Measurements from ENCODE around the gene ZNF679.
"Not testable (repeated sequence)": the region's sequence is repeated elsewhere in the genome, so short reads cannot be mapped to it uniquely, and the experiment has no call there.

ZNF679 gene

DNA sequence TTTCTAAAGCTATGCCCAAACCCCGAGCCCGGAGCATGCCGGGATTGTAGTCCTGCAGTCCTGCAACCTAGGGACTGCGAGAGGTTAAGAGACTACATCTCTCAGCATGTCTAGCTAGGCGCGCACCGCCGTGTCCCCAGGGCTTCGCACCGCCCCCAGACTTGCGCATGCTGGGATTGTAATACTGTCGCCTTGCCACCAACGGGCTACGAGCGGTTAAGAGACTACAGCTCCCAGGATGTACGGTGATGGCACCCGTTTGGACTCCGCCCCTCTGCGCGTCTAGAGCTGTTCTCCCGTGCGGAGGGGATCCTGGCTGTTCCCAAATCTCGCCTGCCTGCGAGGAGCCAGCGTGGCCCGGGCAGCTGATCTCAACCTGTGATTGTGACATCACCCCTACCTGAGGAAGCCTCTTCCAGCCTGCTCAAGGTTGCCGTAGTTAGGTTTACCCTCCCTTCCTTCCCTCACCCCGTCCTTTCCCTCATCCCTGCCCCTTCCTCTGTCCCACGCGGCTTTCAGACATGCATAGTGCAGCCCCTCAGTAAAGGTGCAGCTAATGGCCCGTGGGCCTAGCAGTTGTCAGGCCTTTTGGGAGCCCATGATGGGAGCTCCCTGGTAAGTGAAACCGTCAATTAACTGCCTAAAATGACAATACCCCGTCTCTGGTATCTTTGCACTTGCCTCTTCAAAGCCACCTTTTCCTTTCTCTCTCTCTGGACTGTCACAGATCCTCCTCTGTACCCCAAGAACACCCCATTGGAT is 79.2 kb downstream of the ZNF679 start:
- Histone ChIP-seq H3K27ac (peak overlapping the region in 20 of 21 experiments; percentile 50 to 91 (median 80)), H3K4me3 (peak overlapping the region; percentile 40 to 60 (median 52))

DNA sequence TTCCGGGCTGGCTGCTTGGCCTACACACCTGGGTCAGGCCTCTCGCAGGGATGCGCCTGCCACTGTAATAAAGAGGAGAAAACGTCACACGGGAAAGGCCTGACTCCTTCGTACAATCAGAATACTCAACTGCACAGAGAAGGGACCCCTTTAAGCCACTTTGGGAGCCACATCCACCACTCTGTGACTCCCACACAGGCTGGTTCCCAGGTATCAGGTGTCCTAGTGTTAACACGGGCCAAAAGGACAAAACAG is 79.7 kb downstream of the ZNF679 start:
- Histone ChIP-seq H3K27ac (peak overlapping the region in 18 of 21 experiments; percentile 59 to 91 (median 82)), H3K4me3 (peak overlapping the region in 5 of 7 experiments; percentile 40 to 60 (median 52))

DNA sequence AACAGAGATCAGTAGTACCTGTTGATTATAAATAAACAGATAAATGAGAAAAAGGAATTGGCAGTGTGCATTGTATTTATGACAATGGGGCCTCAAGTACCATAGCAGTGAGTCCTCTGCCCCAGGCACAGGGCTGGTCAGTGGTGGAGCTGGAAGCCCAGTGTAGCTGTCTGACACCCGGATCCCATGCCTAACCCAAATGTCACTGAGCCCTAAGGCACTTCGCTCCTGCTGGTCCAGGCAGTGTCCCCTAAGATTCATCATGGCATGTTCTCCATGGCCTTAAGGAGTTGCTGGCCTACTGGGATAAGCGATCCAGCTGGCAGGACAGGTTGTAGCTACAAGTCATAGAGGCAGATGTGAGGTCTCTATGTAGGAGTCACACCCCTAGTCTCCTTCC is 82.2 kb downstream of the ZNF679 start:
- H3K4me3 ChIP-seq, result no peak overlapping the region
- no peak overlapping the region for H3K27ac ChIP-seq

DNA sequence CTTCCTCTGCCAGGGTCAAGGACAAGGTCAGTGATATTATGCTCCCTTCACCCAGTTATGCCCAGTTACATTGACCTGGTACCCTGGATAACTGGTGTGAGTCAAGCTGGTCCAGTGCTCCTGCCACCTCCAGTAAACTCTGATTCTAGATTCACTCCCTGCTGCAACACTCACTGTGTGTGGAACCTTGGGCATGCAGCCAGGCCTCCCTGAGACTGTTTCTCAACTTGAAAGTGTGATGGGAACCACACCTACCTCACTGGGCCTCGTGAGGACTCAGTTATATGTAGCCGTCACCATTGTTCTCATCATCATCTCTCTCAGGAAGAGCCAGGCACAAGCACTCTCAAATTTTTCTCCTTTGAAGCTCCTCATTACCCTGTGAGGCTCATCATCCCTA is 84.6 kb downstream of the ZNF679 start:
- H3K27ac ChIP-seq, result peak overlapping the region in 8 of 21 experiments; percentile 29 to 85 (median 51)

DNA sequence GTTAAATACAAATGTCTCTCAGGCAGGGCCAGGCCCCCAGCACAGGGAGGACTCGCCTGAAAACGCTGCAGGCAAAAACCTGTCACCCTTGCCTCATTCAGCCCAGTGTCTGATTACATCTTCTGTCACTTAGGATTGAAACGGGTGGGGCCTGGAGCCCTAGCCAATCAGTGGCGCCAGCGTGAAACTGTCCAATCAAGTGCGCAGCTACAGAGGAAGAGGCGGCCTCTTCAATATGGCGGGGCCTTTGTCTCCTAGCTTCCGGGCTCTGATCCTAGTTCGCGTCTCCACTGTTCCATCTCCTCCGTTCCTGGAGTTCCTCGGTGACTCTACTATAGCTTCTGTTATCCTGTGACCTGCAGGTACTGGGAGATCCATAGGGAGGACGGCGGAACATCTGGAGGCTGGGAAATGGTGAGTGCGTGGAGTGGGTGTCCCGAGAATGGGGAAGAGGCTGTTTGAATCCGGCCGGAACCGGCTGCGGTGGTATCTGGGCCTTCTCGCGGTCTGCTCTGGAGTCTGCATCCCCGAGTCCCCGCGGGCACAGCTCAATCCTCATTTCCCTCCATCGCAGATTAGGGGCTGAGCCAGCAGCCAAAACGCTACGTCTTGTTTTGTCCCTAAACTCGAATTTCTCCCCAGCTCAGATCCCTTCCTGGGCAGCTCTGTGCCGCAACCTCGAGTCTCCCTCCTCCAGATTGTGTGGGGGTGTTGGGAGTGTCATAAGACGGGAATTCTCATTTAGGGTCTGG is 85.6 kb downstream of the ZNF679 start, which contains the start of gene ZNF736:
Gene ZNF736 (plus strand): TSS at position 222 of the 752 bp plus-strand sequence. CDS start 190 bp downstream, at position 412.
- H3K4me3 ChIP-seq, result peak within 1 kb of the TSS; percentile 52 to 80 (median 66)

More for the DNA sequence above, 84.6 kb downstream of the ZNF679 start:
- H3K4me3 ChIP-seq, result no peak overlapping the region

DNA sequence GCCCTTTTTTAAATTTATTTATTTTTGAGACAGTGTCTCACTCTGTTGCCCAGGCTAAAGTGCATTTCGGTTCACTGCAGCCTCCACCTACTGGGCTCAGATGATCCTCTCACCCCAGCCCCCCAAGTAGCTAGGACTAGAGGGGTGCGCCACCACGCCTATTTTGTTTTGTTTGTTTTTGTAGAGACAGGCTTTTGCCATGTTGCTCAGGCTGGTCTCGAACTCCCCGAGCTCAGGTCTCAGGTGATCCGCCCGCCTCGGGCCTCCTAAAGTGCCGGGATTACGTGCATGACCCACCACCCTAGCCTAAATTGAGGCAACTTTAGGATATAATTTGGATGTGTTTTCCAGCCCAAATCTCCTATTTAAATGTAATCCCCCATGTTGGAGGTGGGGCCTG is 86.3 kb downstream of the ZNF679 start:
- H3K27ac ChIP-seq, result peak overlapping the region in 20 of 21 experiments; percentile 52 to 90 (median 84)
- peak overlapping the region; percentile 52 to 80 (median 66) for H3K4me3 ChIP-seq

More for the DNA sequence above, 85.6 kb downstream of the ZNF679 start, which contains the start of gene ZNF736:
- peak within 1 kb of the TSS; percentile 52 to 90 (median 83) for H3K27ac ChIP-seq

DNA sequence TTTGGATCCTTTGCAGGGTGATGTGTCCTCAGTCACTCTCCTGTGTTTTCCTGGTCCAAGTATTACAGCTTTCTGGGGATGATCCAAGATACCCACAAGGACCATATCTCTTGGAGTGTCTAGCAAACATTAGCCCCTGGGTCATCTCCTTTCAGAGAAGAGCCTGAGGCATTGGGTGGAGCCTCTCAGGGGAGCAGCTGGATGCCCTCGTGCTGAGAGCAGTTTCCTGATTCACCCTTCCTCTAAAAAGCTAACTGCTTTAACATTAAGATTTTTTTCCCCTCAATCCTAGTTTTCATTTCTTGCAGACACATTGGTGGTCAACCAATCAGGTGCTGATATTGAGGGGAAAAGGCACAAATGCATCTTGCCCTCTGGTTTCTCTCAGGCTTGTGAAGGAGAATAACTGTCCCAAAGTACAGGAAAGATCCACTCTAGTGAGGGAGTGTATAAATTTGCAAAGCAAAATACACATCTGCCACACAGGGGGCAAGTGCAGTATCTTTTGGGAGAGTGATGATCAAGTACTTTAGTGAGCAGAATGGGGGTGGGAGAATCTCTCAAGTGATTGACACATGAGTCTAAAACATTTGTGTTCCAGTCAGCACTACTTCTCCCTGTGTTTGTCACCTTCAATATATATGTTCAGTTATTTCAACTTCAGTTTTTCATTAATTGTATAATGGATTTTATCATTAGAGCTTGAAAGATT is 87.9 kb downstream of the ZNF679 start:
- not testable (repeated sequence) for H3K4me3 ChIP-seq, H3K27ac ChIP-seq
